ENCODE data around the gene HPD. TPM values are rescaled to one million over a fixed set of nuclear protein-coding genes. Genes with fewer than 3 reads are reported as not detected.
"Not testable (repeated sequence)": the region's sequence is repeated elsewhere in the genome, so short reads cannot be mapped to it uniquely, and the experiment has no call there.

The HPD gene
- total RNA-seq, 2 donors from 2014 or later: 0.39 to 1.3 TPM

DNA sequence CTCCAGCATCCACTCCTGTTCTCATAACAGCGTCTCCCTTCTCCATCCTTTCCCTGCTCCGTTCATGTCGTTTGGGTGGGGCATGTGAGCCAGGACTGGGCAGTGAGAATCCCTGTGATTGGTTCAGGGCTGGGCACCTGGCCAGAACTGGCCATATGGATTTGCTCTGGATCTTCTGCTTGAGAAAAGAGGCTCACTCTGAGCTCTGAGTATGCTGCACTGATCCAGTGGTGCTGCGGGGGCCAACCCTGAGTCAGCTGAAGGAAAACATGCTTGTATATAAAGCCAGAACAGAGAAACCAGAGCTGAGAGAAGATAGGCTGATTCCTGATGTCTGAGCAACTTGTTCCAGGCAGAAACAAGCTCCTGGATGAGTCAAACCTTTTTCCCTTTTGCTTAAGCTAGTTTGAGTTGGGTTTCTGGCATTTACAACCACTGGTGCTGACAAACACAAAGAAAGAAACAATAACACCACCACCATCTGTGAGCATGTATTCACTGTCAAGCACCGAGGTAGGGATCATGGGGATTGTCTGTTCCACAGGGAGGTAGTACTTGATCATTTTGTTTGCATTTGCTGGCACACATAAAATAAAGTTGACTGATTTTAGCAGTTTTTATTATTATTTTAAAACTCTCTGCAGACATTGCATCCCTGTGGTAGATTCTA is 14.0 kb upstream of the HPD start:
- no peaks in the 10 kb centered on the region for H3K4me1 ChIP-seq
- H3K27me3 ChIP-seq: no peaks in the 10 kb centered on the region
- no peaks in the 10 kb centered on the region for H3K36me3 ChIP-seq
- no peaks in the 10 kb centered on the region for H3K9me3 ChIP-seq
- TF ChIP-seq, protein P1, sequence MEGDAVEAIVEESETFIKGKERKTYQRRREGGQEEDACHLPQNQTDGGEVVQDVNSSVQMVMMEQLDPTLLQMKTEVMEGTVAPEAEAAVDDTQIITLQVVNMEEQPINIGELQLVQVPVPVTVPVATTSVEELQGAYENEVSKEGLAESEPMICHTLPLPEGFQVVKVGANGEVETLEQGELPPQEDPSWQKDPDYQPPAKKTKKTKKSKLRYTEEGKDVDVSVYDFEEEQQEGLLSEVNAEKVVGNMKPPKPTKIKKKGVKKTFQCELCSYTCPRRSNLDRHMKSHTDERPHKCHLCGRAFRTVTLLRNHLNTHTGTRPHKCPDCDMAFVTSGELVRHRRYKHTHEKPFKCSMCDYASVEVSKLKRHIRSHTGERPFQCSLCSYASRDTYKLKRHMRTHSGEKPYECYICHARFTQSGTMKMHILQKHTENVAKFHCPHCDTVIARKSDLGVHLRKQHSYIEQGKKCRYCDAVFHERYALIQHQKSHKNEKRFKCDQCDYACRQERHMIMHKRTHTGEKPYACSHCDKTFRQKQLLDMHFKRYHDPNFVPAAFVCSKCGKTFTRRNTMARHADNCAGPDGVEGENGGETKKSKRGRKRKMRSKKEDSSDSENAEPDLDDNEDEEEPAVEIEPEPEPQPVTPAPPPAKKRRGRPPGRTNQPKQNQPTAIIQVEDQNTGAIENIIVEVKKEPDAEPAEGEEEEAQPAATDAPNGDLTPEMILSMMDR (IDR thresholded peaks at IDR 0.05): no peak
- peak overlapping the region in 1 of 2 donors; percentile 0 for H3K27ac ChIP-seq
- no peak overlapping the region for H3K4me3 ChIP-seq
- peak; percentile 65 for DNase-seq (ENCODE audit: low spot score)

GRCh38 chr12:121871467-121871866 is 12.8 kb upstream of the HPD start:
- Histone ChIP-seq H3K4me3 (no peak overlapping the region), H3K27ac (no peak overlapping the region), H3K4me1 (no peaks in the 10 kb centered on the region), H3K9me3 (no peaks in the 10 kb centered on the region), H3K36me3 (no peaks in the 10 kb centered on the region), H3K27me3 (no peaks in the 10 kb centered on the region)
- DNase-seq (ENCODE audit: low spot score): no peak
- TF ChIP-seq, protein P1 (IDR thresholded peaks at IDR 0.05): no peak

DNA sequence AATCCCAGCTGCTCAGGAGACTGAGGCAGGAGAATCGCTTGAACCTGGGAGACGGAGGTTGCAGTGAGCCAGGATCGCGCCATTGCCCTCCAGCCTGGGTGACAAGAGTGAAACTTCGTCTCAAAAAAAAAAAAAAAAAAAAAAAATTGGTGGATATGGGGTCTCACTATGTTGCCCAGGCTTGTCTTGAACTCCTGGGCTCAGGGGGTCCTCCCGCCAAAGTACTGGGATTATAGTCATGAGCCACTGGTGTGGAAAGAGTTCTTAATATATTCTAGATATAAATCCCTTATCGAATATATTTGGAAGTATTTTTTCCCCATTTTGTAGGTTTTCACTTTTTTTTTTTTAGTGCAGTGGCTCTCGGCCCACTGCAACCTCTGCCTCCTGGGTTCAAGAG is 10.6 kb upstream of the HPD start:
- not testable (repeated sequence) for H3K36me3 ChIP-seq; H3K9me3 ChIP-seq; H3K27me3 ChIP-seq; H3K27ac ChIP-seq; H3K4me3 ChIP-seq; DNase-seq (ENCODE audit: low spot score); H3K4me1 ChIP-seq

GRCh38 chr12:121866331-121866730 is 7.7 kb upstream of the HPD start:
- DNase-seq (ENCODE audit: low spot score): no peak

GRCh38 chr12:121861636-121862254 is 3.1 kb upstream of the HPD start:
- DNase-seq (ENCODE audit: low spot score): no peak
- peak overlapping the region; percentile 7 to 40 for H3K27ac ChIP-seq

More at GRCh38 chr12:121866331-121866730, 7.7 kb upstream of the HPD start:
- no peak overlapping the region for H3K4me3 ChIP-seq
- no peaks in the 10 kb centered on the region for H3K9me3 ChIP-seq
- H3K27ac ChIP-seq: no peak overlapping the region
- no peaks in the 10 kb centered on the region for H3K4me1 ChIP-seq
- TF ChIP-seq, protein P1 (IDR thresholded peaks at IDR 0.05): no peak
- H3K36me3 ChIP-seq: no peaks in the 10 kb centered on the region
- H3K27me3 ChIP-seq: no peaks in the 10 kb centered on the region

DNA sequence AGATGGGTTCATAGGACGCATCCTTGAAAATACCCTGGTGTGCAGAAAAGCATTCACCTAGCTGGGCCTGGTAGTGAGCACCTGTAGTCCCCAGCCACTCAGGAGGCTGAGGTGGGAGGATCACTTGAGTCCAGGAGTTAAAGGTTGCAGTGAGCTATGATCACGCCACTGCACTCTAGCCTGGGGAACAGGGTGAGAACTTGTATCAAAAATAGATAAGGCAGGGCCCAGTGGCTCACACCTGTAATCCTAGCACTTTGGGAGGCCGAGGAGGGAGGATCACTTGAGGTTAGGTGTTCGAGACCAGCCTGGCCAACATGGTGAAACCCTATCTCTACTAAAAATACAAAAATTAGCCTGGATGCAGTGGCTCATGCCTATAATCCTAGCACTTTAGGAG is 2.0 kb upstream of the HPD start:
- H3K4me3 ChIP-seq; H3K27me3 ChIP-seq; H3K27ac ChIP-seq; DNase-seq (ENCODE audit: low spot score); H3K9me3 ChIP-seq; H3K36me3 ChIP-seq: not testable (repeated sequence)
- peaks cover 0 to 24% of the 10 kb centered on the region in 2 donors for H3K4me1 ChIP-seq

More at GRCh38 chr12:121861636-121862254, 3.1 kb upstream of the HPD start:
- TF ChIP-seq, protein P1 (IDR thresholded peaks at IDR 0.05): no peak
- Histone ChIP-seq H3K4me3 (no peak overlapping the region), H3K36me3 (no peaks in the 10 kb centered on the region), H3K4me1 (peaks cover 0 to 24% of the 10 kb centered on the region in 2 donors), H3K27me3 (no peaks in the 10 kb centered on the region), H3K9me3 (no peaks in the 10 kb centered on the region)

All from right atrium auricular region (tissue), 2 donors.